KMS-11 (cell line): ENCODE data around the gene SCN7A.

Experiments
- H2AFZ ChIP-seq: fragments of 200-600 bp; sonication (generic); 2 replicates; pipeline ENCODE4 v1.6.1; 2016; ENCODE audit warnings: antibody characterized with exemption, mixed run types, low read depth
- H3K27ac ChIP-seq: fragments of 200-600 bp; sonication (generic); 2 replicates; pipeline ENCODE4 v1.6.1; 2016; ENCODE audit warnings: mild to moderate bottlenecking, mixed run types
- H3K27me3 ChIP-seq: fragments of 200-600 bp; sonication (generic); 2 replicates; pipeline ENCODE4 v1.6.1; 2017; ENCODE audit warnings: mild to moderate bottlenecking, low read depth, mixed run types, moderate library complexity; ENCODE audit not compliant: insufficient read depth
- H3K36me3 ChIP-seq: fragments of 200-600 bp; sonication (generic); 2 replicates; pipeline ENCODE4 v1.6.1; 2017; ENCODE audit warnings: mild to moderate bottlenecking, mixed run types; ENCODE audit not compliant: insufficient read depth
- H3K4me1 ChIP-seq: fragments of 200-600 bp; sonication (generic); 2 replicates; pipeline ENCODE4 v1.6.1; 2016; ENCODE audit warnings: mild to moderate bottlenecking, low read depth, mixed run types; ENCODE audit not compliant: poor library complexity, severe bottlenecking
- H3K4me2 ChIP-seq: fragments of 200-600 bp; sonication (generic); 2 replicates; pipeline ENCODE4 v1.7.0; 2016; ENCODE audit warnings: mild to moderate bottlenecking, mixed run types
- H3K4me3 ChIP-seq: fragments of 200-600 bp; sonication (generic); IDR thresholded peaks from 2 replicates; pipeline ENCODE4 v1.6.1; 2017; ENCODE audit warnings: low read depth, low read length, mixed read lengths; ENCODE audit not compliant: insufficient read depth
- H3K79me2 ChIP-seq: fragments of 200-600 bp; sonication (generic); 2 replicates; pipeline ENCODE4 v1.6.1; 2016; ENCODE audit warnings: low read depth, mixed run types; ENCODE audit not compliant: insufficient read depth
- H3K9ac ChIP-seq: fragments of 200-600 bp; sonication (generic); 2 replicates; pipeline ENCODE4 v1.6.1; 2016; ENCODE audit warnings: mild to moderate bottlenecking, mixed run types
- H4K20me1 ChIP-seq: fragments of 200-600 bp; sonication (generic); 2 replicates; pipeline ENCODE4 v1.6.1; 2016; ENCODE audit warnings: mild to moderate bottlenecking, mixed run types; ENCODE audit not compliant: insufficient read depth
- CTCF ChIP-seq: fragments of 200-600 bp; sonication (generic); conservative IDR thresholded peaks from 2 replicates; pipeline ENCODE4 v1.6.1; 2017; ENCODE audit warnings: low read depth, mild to moderate bottlenecking, antibody characterized with exemption, low read length, moderate library complexity, mixed read lengths

Gene SCN7A

GRCh38 chr2:166432331-166432730 is 61.7 kb downstream of the SCN7A start:
- H3K36me3 ChIP-seq, result no peaks in the 10 kb centered on the region
- H3K27ac ChIP-seq, result no peak overlapping the region
- H3K4me1 ChIP-seq, result no peaks in the 10 kb centered on the region
- H3K27me3 ChIP-seq, result no peaks in the 10 kb centered on the region
- H3K4me3 ChIP-seq, result no peak overlapping the region
- TF ChIP-seq CTCF, result no peak
- no peaks in the 10 kb centered on the region for H3K79me2 ChIP-seq
- no peak overlapping the region for H3K4me2 ChIP-seq
- H2AFZ ChIP-seq, result no peak overlapping the region
- no peak overlapping the region for H3K9ac ChIP-seq
- H4K20me1 ChIP-seq, result no peaks in the 10 kb centered on the region

- Histone ChIP-seq H4K20me1 (no peaks in the 10 kb centered on the region), H3K4me3 (no peak overlapping the region), H2AFZ (no peak overlapping the region), H3K4me2 (no peak overlapping the region), H3K79me2 (no peaks in the 10 kb centered on the region), H3K36me3 (no peaks in the 10 kb centered on the region), H3K9ac (no peak overlapping the region), H3K27me3 (no peaks in the 10 kb centered on the region), H3K4me1 (no peaks in the 10 kb centered on the region), H3K27ac (no peak overlapping the region)
- TF ChIP-seq CTCF, result no peak
Measured at GRCh38 chr2:166424841-166425240, 69.2 kb downstream of the SCN7A start.

- H2AFZ ChIP-seq, result no peak overlapping the region
Measured at GRCh38 chr2:166419616-166419934, 74.5 kb downstream of the SCN7A start.

GRCh38 chr2:166418853-166419615 is 75.0 kb downstream of the SCN7A start:
- Histone ChIP-seq H4K20me1 (no peaks in the 10 kb centered on the region), H3K36me3 (no peaks in the 10 kb centered on the region), H3K4me3 (no peak overlapping the region), H3K4me2 (no peak overlapping the region), H3K9ac (no peak overlapping the region), H3K27ac (no peak overlapping the region), H3K27me3 (no peaks in the 10 kb centered on the region), H3K79me2 (no peaks in the 10 kb centered on the region), H2AFZ (no peak overlapping the region), H3K4me1 (no peaks in the 10 kb centered on the region)
- no peak for TF ChIP-seq CTCF

More at GRCh38 chr2:166419616-166419934, 74.5 kb downstream of the SCN7A start:
- Histone ChIP-seq H3K4me3 (no peak overlapping the region), H3K4me1 (no peaks in the 10 kb centered on the region), H3K4me2 (no peak overlapping the region), H3K79me2 (no peaks in the 10 kb centered on the region), H3K27me3 (no peaks in the 10 kb centered on the region), H4K20me1 (no peaks in the 10 kb centered on the region), H3K36me3 (no peaks in the 10 kb centered on the region), H3K9ac (no peak overlapping the region), H3K27ac (no peak overlapping the region)
- peak; percentile 64 for TF ChIP-seq CTCF
